Breast epithelium (tissue), 4 donors: ENCODE measurements around the gene SCT. TPM values are rescaled to one million over a fixed set of nuclear protein-coding genes. Genes with fewer than 3 reads are reported as not detected.

Experiments used
- DNase-seq, 2 donors: peaks; one replicate each; pipeline ENCODE4 v3.0.0-alpha.2; 2019; ENCODE audit warnings: low spot score in 2 of 2
- H3K27ac ChIP-seq, 2 donors: fragments of 200-600 bp; sonication (generic) in 1 of 2; one replicate each; pipeline ENCODE4 v1.5.1; 2016 to 2019; ENCODE audit warnings: mild to moderate bottlenecking in 1 of 2
- H3K27me3 ChIP-seq, 2 donors: fragments of 200-600 bp; sonication (generic) in 1 of 2; one replicate each; pipeline versions ENCODE4 v1.5.1 to v1.6.0; 2017 to 2019; ENCODE audit warnings: control low read depth in 1 of 2, mild to moderate bottlenecking in 1 of 2
- H3K36me3 ChIP-seq: fragments of 200-600 bp; one replicate; pipeline ENCODE4 v1.5.1; 2019
- H3K4me1 ChIP-seq, 2 donors: fragments of 200-600 bp; sonication (generic); one replicate each; pipeline ENCODE4 v1.5.1; 2016 to 2019; ENCODE audit warnings: control low read depth in 1 of 2
- H3K4me3 ChIP-seq, 3 donors: fragments of 200-600 bp; sonication (generic); 1 replicate in 2 of 3; 2 replicates in 1 of 3; pipeline ENCODE4 v1.5.1; 2016 to 2019; ENCODE audit warnings: mild to moderate bottlenecking in 3 of 3, moderate library complexity in 2 of 3
- H3K9me3 ChIP-seq, 2 donors: fragments of 200-600 bp; sonication (generic) in 1 of 2; one replicate each; pipeline ENCODE4 v1.5.1; 2016 to 2019; ENCODE audit warnings: control low read depth in 1 of 2
- CTCF ChIP-seq, 3 donors: fragments of 450-650 bp; IDR thresholded peaks; one replicate each; pipeline ENCODE4 v1.5.1; 2016 to 2017; ENCODE audit warnings: antibody characterized with exemption in 3 of 3, mild to moderate bottlenecking in 3 of 3, moderate library complexity in 3 of 3
- POLR2A ChIP-seq: fragments of 450-650 bp; IDR thresholded peaks from one replicate; pipeline ENCODE4 v1.6.1; 2016; ENCODE audit warnings: antibody characterized with exemption, mild to moderate bottlenecking, moderate library complexity
- POLR2AphosphoS5 ChIP-seq, 3 donors: sonication (generic); formaldehyde crosslinking; IDR thresholded peaks; one replicate each; pipeline ENCODE4 v1.6.1; 2017; ENCODE audit warnings: antibody characterized with exemption in 3 of 3
- intact Hi-C: fragments of 100-400 bp; cut with DNase I; formaldehyde crosslinking; loops from one replicate; pipeline ENCODE4 v1.15.1; 2023; ENCODE audit warnings: low total_unique reads
- total RNA-seq, 3 donors: library from RNA; depleted of rRNA; stranded (reverse); fragments of >200 nt; gene quantifications; one replicate each; pipeline ENCODE4 v1.1.0, GENCODE V29; 2016

Gene SCT
- total RNA-seq, 3 donors from 2014 or later, result not detected

- H3K27me3 ChIP-seq, result peaks cover 0 to 5% of the 10 kb centered on the region in 2 donors
- H3K4me3 ChIP-seq, result no peak overlapping the region
- no peaks in the 10 kb centered on the region for H3K4me1 ChIP-seq
- intact Hi-C loops, result no loop called here
- H3K27ac ChIP-seq, result no peak overlapping the region
- H3K36me3 ChIP-seq, result no peaks in the 10 kb centered on the region
- peaks cover 0 to 3% of the 10 kb centered on the region in 2 donors for H3K9me3 ChIP-seq
- TF ChIP-seq CTCF (IDR thresholded peaks at IDR 0.05), result no peak
- no peak for TF ChIP-seq POLR2A
- TF ChIP-seq POLR2AphosphoS5 (IDR thresholded peaks at IDR 0.05), result no peak
- no peak for DNase-seq
These were observed 3.9 kb upstream of the SCT start for GRCh38 chr11:630871-631270.

- intact Hi-C loops, result no loop called here
- Histone ChIP-seq H3K27ac (no peak overlapping the region), H3K36me3 (no peaks in the 10 kb centered on the region), H3K4me1 (no peaks in the 10 kb centered on the region), H3K4me3 (no peak overlapping the region), H3K27me3 (peaks cover 0 to 5% of the 10 kb centered on the region in 2 donors), H3K9me3 (peaks cover 0 to 3% of the 10 kb centered on the region in 2 donors)
- DNase-seq, result no peak
- TF ChIP-seq POLR2A, result no peak
- no peak for TF ChIP-seq CTCF (IDR thresholded peaks at IDR 0.05)
- TF ChIP-seq POLR2AphosphoS5 (IDR thresholded peaks at IDR 0.05), result no peak
These were observed 2.2 kb upstream of the SCT start for GRCh38 chr11:629237-629583.

- Histone ChIP-seq H3K27me3 (peaks cover 0 to 5% of the 10 kb centered on the region in 2 donors), H3K4me1 (no peaks in the 10 kb centered on the region), H3K4me3 (no peak overlapping the region), H3K36me3 (no peaks in the 10 kb centered on the region), H3K27ac (no peak overlapping the region), H3K9me3 (peaks cover 0 to 3% of the 10 kb centered on the region in 2 donors)
- DNase-seq, result no peak
- no peak for TF ChIP-seq POLR2AphosphoS5 (IDR thresholded peaks at IDR 0.05)
- no peak for TF ChIP-seq CTCF (IDR thresholded peaks at IDR 0.05)
- no peak for TF ChIP-seq POLR2A
- intact Hi-C loops, result no loop called here
These were observed 1.1 kb upstream of the SCT start for GRCh38 chr11:628056-628455.

- DNase-seq, result no peak
- TF ChIP-seq POLR2AphosphoS5 (IDR thresholded peaks at IDR 0.05) (no peak), POLR2A (no peak), CTCF (IDR thresholded peaks at IDR 0.05) (no peak)
- no peak overlapping the region for H3K27ac ChIP-seq
- peaks cover 0 to 3% of the 10 kb centered on the region in 2 donors for H3K9me3 ChIP-seq
- H3K4me3 ChIP-seq, result no peak overlapping the region
- H3K36me3 ChIP-seq, result no peaks in the 10 kb centered on the region
- H3K27me3 ChIP-seq, result peaks cover 0 to 5% of the 10 kb centered on the region in 2 donors
- H3K4me1 ChIP-seq, result no peaks in the 10 kb centered on the region
- intact Hi-C loops, result no loop called here
These were observed 261 bp upstream of the SCT start for GRCh38 chr11:627308-627576.

GRCh38 chr11:625636-626268, 1.2 kb downstream of the SCT start:
- DNase-seq, result no peak
- intact Hi-C loops, result no loop called here

More at GRCh38 chr11:625636-626268, 1.2 kb downstream of the SCT start:
- Histone ChIP-seq H3K27me3 (peaks cover 0 to 5% of the 10 kb centered on the region in 2 donors), H3K4me1 (no peaks in the 10 kb centered on the region), H3K27ac (no peak overlapping the region), H3K4me3 (no peak overlapping the region), H3K9me3 (peaks cover 0 to 3% of the 10 kb centered on the region in 2 donors), H3K36me3 (no peaks in the 10 kb centered on the region)
- TF ChIP-seq POLR2A, result no peak
- no peak for TF ChIP-seq CTCF (IDR thresholded peaks at IDR 0.05)
- TF ChIP-seq POLR2AphosphoS5 (IDR thresholded peaks at IDR 0.05), result no peak
